ENCODE results near the gene LARP6. TPM values are rescaled to one million over a fixed set of nuclear protein-coding genes. Genes with fewer than 3 reads are reported as not detected.
A peak's percentile ranks its signal among the peaks of the same experiment; 100 is the strongest.

The LARP6 gene
- total RNA-seq, 1 experiment from 2014 or later = 59.1 TPM

GRCh38 chr15:70854666-70854976, 664 bp upstream of the LARP6 start:
- no peaks in the 10 kb centered on the region for H3K27me3 ChIP-seq (replicated peaks)
- H3K27ac ChIP-seq = peak overlapping the region; percentile 84
- no peaks in the 10 kb centered on the region for H3K9me3 ChIP-seq (replicated peaks)
- peaks cover 33% of the 10 kb centered on the region for H3K36me3 ChIP-seq
- DNase-seq (ENCODE audit: low read depth in 1 of 2, low spot score in 2 of 2) = no peak
- peak overlapping the region; percentile 99 for H3K4me3 ChIP-seq
- peaks cover 62% of the 10 kb centered on the region for H3K4me1 ChIP-seq (replicated peaks)

- Histone ChIP-seq H3K9me3 (replicated peaks) (no peaks in the 10 kb centered on the region), H3K27me3 (replicated peaks) (no peaks in the 10 kb centered on the region), H3K36me3 (peaks cover 41% of the 10 kb centered on the region), H3K4me1 (replicated peaks) (peaks cover 62% of the 10 kb centered on the region), H3K27ac (peak overlapping the region; percentile 84), H3K4me3 (peak overlapping the region; percentile 99)
- DNase-seq (ENCODE audit: low read depth in 1 of 2, low spot score in 2 of 2) = peak; percentile 63
Observed at GRCh38 chr15:70853318-70853972, 512 bp downstream of the LARP6 start.

GRCh38 chr15:70852501-70853317, 1.2 kb downstream of the LARP6 start:
- Histone ChIP-seq H3K27ac (peak overlapping the region; percentile 84), H3K4me1 (replicated peaks) (peaks cover 56% of the 10 kb centered on the region), H3K36me3 (peaks cover 42% of the 10 kb centered on the region), H3K27me3 (replicated peaks) (no peaks in the 10 kb centered on the region), H3K9me3 (replicated peaks) (no peaks in the 10 kb centered on the region), H3K4me3 (peak overlapping the region; percentile 99)
- peak in 1 of 2 experiments; percentile 41 for DNase-seq (ENCODE audit: low read depth in 1 of 2, low spot score in 2 of 2)

- Histone ChIP-seq H3K9me3 (replicated peaks) (no peaks in the 10 kb centered on the region), H3K36me3 (peaks cover 44% of the 10 kb centered on the region), H3K4me1 (replicated peaks) (peaks cover 48% of the 10 kb centered on the region), H3K27me3 (replicated peaks) (no peaks in the 10 kb centered on the region), H3K4me3 (no peak overlapping the region), H3K27ac (peak overlapping the region; percentile 84; the same call in 1 of the 2 replicates)
- no peak for DNase-seq (ENCODE audit: low read depth in 1 of 2, low spot score in 2 of 2)
Observed at GRCh38 chr15:70851889-70852288, 2.1 kb downstream of the LARP6 start.

GRCh38 chr15:70845602-70846360, 8.2 kb downstream of the LARP6 start:
- Histone ChIP-seq H3K36me3 (peaks cover 28% of the 10 kb centered on the region), H3K9me3 (replicated peaks) (no peaks in the 10 kb centered on the region), H3K4me3 (no peak overlapping the region), H3K4me1 (replicated peaks) (no peaks in the 10 kb centered on the region), H3K27me3 (replicated peaks) (no peaks in the 10 kb centered on the region), H3K27ac (no peak overlapping the region)
- DNase-seq (ENCODE audit: low read depth in 1 of 2, low spot score in 2 of 2) = no peak

GRCh38 chr15:70837476-70837875, 16.5 kb downstream of the LARP6 start:
- Histone ChIP-seq H3K36me3 (peaks cover 42% of the 10 kb centered on the region), H3K4me3 (no peak overlapping the region), H3K4me1 (replicated peaks) (peaks cover 31% of the 10 kb centered on the region), H3K27me3 (replicated peaks) (no peaks in the 10 kb centered on the region), H3K27ac (no peak overlapping the region), H3K9me3 (replicated peaks) (no peaks in the 10 kb centered on the region)
- no peak for DNase-seq (ENCODE audit: low read depth in 1 of 2, low spot score in 2 of 2)

- H3K27me3 ChIP-seq (replicated peaks) = no peaks in the 10 kb centered on the region
- H3K9me3 ChIP-seq (replicated peaks) = no peaks in the 10 kb centered on the region
- peaks cover 56% of the 10 kb centered on the region for H3K36me3 ChIP-seq
- H3K27ac ChIP-seq = no peak overlapping the region
- no peak overlapping the region for H3K4me3 ChIP-seq
- peak in 1 of 2 experiments; percentile 18 for DNase-seq (ENCODE audit: low read depth in 1 of 2, low spot score in 2 of 2)
- H3K4me1 ChIP-seq (replicated peaks) = peaks cover 31% of the 10 kb centered on the region
Observed at GRCh38 chr15:70835841-70836240, 18.1 kb downstream of the LARP6 start.

GRCh38 chr15:70835415-70835814, 18.5 kb downstream of the LARP6 start:
- H3K4me1 ChIP-seq (replicated peaks) = peaks cover 31% of the 10 kb centered on the region
- no peak overlapping the region for H3K4me3 ChIP-seq
- peaks cover 60% of the 10 kb centered on the region for H3K36me3 ChIP-seq
- no peak overlapping the region for H3K27ac ChIP-seq
- DNase-seq (ENCODE audit: low read depth in 1 of 2, low spot score in 2 of 2) = no peak
- H3K27me3 ChIP-seq (replicated peaks) = no peaks in the 10 kb centered on the region
- H3K9me3 ChIP-seq (replicated peaks) = no peaks in the 10 kb centered on the region

GRCh38 chr15:70834999-70835398, 19.0 kb downstream of the LARP6 start:
- H3K36me3 ChIP-seq = peaks cover 64% of the 10 kb centered on the region
- peak overlapping the region; percentile 75; the same call in 1 of the 2 replicates for H3K27ac ChIP-seq
- no peaks in the 10 kb centered on the region for H3K27me3 ChIP-seq (replicated peaks)
- no peak for DNase-seq (ENCODE audit: low read depth in 1 of 2, low spot score in 2 of 2)
- no peak overlapping the region for H3K4me3 ChIP-seq
- peaks cover 31% of the 10 kb centered on the region for H3K4me1 ChIP-seq (replicated peaks)
- H3K9me3 ChIP-seq (replicated peaks) = no peaks in the 10 kb centered on the region

- H3K36me3 ChIP-seq = peaks cover 65% of the 10 kb centered on the region
- no peak overlapping the region for H3K4me3 ChIP-seq
- peak; percentile 76 to 78 for DNase-seq (ENCODE audit: low read depth in 1 of 2, low spot score in 2 of 2)
- H3K9me3 ChIP-seq (replicated peaks) = no peaks in the 10 kb centered on the region
- H3K27ac ChIP-seq = peak overlapping the region; percentile 75
- H3K27me3 ChIP-seq (replicated peaks) = no peaks in the 10 kb centered on the region
- H3K4me1 ChIP-seq (replicated peaks) = peaks cover 23% of the 10 kb centered on the region
Observed at GRCh38 chr15:70833861-70834765, 19.8 kb downstream of the LARP6 start.

GRCh38 chr15:70833422-70833821, 20.5 kb downstream of the LARP6 start:
- Histone ChIP-seq H3K9me3 (replicated peaks) (no peaks in the 10 kb centered on the region), H3K27me3 (replicated peaks) (no peaks in the 10 kb centered on the region), H3K4me1 (replicated peaks) (peaks cover 20% of the 10 kb centered on the region), H3K27ac (peak overlapping the region; percentile 75), H3K36me3 (peaks cover 65% of the 10 kb centered on the region), H3K4me3 (no peak overlapping the region)
- no peak for DNase-seq (ENCODE audit: low read depth in 1 of 2, low spot score in 2 of 2)

GRCh38 chr15:70832176-70832575, 21.8 kb downstream of the LARP6 start:
- peaks cover 20% of the 10 kb centered on the region for H3K4me1 ChIP-seq (replicated peaks)
- no peaks in the 10 kb centered on the region for H3K9me3 ChIP-seq (replicated peaks)
- no peaks in the 10 kb centered on the region for H3K27me3 ChIP-seq (replicated peaks)
- peak in 1 of 2 experiments; percentile 31 for DNase-seq (ENCODE audit: low read depth in 1 of 2, low spot score in 2 of 2)
- H3K4me3 ChIP-seq = no peak overlapping the region
- no peak overlapping the region for H3K27ac ChIP-seq
- H3K36me3 ChIP-seq = peaks cover 65% of the 10 kb centered on the region

Measured in SJSA1 (cell line).